Activated T-cell treated with anti-CD3 and anti-CD28 coated beads for 24 hours (primary cell): Measurements from ENCODE around the gene BANP.
"Not testable (repeated sequence)": the region's sequence is repeated elsewhere in the genome, so short reads cannot be mapped to it uniquely, and the experiment has no call there.

Experiments
- DNase-seq: peaks from one replicate; pipeline ENCODE4 v3.0.0-alpha.2; 2020; ENCODE audit warnings: low read depth

The BANP gene

DNA sequence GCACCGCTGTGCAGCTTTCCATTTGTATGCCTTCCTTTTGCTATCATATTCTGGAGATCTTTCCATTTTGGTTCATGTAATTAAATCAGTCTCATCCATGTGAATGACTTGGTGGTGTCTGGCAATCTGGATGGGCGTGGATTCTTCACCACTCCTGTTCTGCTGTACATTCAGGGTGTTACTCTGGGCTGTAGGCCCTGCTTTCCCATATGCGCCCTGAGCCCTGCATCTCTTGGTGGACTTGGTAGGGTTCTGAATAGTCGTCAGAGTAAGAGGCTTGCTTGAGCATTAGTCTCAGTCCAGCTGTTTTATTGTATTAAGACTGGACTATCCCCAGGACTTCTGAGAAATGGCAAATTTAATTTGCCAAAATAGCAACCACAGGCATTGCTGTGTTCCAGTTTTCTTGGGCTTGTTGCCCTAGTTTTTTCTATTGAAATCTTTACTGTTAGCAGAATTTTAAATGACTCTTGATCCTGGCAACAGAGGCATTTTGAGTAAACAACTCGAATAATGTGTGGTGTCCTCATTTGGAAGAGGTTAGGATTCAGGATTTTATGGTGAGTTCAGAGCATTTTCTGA is 14.9 kb downstream of the BANP start:
- DNase-seq, result no peak

DNA sequence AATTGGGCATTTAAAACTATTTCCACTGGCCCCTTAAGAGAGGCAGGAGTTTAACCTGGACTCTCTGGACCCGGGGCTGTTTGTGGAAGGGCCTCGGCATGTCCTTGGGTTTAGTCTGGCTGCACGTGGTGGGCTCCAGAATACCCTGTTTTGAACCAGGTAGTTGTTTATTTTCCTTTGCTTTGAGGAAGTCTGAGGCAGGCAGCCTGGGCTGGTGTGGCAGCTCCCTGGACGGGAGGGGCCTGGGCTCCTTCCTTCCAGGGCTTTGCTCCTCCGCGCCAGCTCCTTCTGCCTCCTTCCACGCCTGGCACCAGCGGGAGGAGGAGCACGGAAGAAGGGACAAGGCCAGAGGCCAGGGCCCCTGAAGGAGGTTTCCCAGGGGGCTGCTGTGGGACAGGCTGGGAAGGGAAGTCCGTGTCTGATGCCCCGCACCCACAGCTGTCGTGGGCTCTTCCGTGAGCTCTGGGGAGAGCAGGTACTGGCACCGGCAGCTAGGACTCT is 15.5 kb downstream of the BANP start:
- no peak for DNase-seq

DNA sequence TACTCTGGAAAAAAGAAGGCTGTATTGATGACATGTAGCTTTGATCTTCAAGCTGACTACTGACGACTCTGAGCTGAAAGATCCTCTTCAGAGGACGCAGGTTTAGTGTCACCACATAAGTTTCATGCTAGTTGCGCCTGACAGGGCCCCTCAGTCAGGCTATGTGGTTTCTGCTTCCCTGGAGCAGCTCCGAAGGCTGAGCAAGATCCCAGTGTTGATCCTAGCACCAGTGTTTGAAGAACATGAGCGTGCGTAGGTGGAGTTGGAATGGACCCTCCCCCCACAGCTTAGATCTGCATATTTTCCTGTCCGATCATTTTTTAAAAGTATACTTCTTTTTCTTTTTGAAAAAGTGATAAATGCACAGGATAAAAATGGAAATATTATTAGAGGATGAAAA is 17.3 kb downstream of the BANP start:
- DNase-seq, result no peak

DNA sequence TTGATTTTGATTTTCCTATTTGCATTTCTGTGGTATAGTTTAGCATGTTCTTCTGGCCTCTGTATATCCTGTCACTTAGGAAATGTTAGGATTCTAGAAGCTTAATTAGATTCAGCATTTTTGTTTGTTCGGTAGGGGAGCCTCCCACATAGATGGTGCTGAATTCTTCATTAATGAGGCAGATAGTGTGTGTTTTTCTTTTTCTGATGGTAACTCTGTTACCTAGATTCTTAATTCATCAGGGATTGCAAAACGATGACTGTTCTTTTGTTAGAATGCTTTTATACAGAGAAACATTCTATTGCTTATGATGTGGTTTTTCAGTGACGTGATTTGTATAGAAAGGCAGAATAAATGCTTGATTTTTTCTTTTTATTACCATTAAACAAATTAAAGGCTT is 19.0 kb downstream of the BANP start:
- DNase-seq, result no peak

DNA sequence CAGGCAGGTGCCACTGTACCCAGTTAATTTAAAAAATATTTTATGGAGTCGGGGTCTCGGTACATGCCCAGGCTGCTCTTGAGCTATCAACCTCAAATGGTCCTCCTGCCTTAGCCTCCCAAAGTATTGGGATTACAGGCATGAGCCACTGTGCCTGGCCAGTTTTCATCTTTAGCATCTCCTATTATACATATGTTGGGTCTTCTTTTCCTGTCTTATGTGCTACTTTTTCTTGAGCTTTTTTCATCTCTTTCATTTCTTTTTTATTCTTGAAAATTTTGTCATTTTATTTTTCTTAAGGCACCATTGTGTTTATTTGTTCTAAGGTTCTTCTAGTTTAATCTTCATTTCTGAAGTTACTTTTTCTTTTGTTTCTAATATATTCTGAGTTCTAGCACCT is 20.7 kb downstream of the BANP start:
- no peak for DNase-seq

DNA sequence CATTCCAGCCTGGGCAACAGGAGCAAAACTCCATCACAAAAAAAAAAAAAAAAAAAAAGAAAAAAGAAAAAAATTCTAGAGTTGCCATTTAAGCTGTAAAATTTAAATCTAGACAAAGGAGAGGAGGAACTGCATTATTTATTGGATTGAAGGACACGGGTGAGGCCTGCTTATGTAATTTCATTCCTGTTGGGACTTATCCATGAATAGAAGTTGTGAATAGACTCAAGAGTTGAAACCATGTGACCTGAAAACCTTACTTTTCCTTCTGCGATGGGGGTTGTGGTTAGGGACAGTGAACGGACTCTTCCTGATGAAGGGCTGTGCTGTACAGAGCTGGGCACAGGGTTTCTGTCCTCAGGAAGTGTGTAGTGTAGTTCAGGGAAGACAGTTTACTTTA is 22.5 kb downstream of the BANP start:
- DNase-seq, result no peak

DNA sequence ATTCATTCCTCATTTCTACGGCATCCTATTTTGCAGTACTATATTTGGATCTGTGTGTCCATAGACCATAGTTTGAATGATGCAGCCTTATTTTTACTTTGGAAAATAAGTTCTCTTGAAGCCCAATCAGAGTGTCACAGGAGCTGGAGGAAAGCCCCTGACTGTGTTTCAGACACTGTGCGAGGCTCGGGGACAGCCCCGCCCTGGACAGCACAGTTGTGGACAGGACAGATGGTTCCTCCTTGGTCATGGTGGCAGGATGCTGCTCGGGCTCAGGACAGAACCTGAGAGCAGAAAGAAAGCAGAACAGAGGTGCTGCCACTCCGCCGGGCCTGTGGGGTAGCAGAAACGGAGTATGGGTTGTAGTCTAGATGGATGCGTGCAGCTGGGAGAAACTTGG is 22.9 kb downstream of the BANP start:
- DNase-seq, result no peak

DNA sequence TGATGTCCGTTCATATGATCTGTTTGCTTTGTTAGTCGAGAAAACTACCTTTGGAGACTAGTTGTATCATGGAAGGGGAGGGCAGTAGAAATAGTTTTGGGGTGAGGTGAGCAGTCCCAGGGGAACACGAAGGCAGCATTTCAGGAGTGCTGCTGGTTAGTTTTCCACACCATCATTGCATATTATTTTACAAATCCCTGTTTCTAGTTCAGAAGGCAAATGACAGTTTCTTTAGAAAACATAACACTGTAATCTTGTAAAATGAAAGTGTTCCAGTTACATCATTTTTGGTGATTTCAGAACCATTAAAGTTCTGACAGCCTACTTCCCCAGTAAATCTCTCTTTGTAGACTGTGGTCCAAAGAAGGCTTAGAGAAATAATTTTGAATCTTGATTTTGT is 25.4 kb downstream of the BANP start:
- DNase-seq, result no peak

DNA sequence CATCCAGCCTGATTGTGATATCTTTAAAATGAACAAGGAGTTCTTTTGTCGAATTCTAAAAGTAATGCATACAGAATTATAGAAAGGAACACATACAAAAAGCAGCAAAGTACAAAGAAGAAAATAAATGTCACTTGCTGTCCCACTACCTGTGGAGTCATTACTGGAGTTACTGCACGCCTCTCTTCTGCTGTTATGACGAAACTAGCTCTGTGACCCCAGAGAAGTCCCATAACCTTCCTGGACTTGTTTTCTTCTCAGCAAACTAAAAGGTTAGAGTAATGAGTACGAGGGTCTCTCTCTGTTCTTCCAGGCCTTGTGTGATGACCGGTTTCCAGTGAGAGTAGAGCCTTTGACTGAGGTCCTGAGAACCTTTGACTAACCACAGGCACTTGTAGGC is 26.9 kb downstream of the BANP start:
- DNase-seq, result no peak

DNA sequence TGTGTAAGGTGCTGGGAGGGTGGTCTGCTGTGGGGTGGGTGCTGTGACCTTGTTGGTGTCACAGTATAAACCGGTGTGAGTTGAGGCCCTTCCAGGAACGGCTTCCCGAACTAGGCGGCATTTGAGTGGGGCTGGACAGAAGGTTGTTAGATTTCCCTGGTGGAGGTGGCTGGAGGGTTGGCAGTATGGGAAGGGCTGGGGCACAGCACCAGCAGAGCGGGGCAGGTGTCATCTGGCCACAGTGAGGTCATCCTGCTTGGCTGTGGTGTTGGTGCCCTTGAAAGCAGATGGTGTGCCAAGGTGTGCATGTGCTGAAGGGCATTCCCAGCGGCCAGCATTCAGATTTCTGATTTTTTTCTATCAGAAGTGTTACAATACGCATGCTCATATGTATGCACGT is 28.1 kb downstream of the BANP start:
- no peak for DNase-seq

DNA sequence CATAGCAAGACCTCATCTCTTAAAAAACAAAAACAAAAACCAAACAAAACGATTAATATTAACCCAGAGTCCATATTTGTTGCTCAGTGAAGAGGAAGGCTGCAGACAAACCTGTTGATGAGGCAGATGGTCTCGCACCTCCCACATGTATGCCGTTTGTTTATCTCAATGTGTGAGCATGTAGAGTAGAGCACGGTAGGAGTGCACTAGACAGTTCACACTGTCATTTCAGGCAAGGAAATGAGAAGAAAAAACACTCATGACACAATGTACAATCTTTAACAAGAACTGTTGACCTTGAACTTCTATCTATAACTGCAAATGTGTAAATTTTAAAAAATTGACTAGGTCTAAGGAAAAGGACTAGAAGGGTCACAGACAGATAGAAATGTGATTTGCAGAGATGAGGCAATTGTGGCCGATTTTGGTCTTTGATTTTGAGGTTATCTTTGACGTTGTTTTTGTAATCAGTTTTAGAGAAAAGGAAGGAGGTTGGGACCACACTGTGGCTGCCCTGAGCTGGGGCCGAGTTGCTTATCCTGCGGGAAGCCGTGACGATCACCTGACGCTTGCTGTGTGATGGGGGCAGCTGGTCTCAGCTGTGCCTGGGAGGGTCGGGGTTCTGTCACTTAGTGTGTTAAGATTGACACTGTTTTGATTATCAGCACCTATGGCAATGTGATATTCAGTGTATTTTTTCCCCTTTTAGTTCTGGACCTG is 28.8 kb downstream of the BANP start:
- DNase-seq, result not testable (repeated sequence)

DNA sequence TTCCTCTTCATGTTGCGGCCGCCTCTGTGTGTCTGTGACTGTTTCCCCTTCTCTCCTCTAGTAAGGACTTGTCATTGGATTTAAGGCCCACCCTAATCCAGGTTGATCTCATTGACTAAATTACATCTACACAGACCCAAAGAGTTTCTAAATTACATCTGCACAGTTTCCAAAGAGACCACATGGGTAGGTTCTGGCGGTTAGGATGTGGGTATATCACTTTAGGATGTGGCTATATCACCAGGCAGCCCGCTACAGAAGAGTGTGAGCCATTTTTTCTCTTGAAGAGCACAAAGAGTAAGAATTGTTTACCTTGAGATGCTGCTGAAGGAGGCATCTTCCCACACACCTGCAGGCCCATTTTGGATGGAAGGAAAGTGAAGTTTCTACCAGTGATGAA is 30.1 kb downstream of the BANP start:
- not testable (repeated sequence) for DNase-seq

DNA sequence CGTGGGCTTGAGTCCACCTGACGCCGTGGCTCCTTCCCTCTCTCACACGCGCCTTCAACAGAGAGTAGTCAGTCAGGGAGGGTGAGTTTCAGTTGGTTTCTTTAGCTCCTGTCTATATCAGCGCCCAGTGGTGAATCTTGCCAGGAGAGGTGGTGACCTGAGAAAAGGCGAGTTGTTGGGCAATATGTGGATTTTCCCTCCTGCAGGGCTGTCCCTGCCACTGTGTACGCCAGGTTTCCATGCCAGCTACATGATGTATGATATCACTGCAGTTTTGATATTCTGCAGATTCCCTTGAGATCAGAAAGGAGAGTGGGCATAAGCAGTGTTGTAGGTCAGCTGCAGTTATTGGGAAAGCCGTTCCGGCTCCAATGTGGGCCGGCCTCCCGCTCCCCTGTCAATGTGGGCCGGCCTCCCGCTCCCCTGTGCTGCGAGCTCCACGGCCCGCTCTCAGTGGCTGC is 31.4 kb downstream of the BANP start:
- no peak for DNase-seq

DNA sequence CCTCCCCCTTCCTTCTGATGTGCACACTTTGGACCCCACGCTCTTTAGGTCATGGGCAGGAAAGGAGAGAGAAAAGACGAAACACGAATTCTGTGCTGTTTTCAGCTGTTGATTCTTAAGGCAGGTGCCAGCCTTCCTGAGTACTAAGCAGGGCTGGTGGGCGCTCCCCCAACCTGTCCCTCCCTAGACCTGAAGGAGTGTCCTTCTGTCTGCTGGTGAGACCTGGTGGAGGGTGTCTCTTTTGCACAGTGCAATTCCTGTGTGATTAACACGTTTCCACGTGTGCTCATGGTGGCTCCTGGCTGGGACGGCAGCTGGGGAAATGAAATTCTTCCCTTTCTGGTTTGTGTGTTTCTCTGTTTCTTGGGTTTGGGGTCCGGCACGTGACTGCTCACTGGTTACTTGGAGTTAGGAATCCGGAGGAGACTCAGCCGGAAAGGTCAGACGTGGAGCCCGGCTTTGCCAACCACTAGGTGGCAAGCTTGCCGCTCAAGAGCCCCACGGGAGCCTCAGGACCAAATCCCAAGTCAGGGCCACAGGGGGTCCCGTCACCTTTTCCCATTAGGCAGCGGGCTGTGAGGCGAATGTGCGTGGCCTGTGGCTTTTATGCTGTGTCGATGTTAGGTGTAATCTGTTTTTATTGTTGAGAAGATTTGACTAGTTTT is 32.0 kb downstream of the BANP start:
- DNase-seq, result not testable (repeated sequence)

DNA sequence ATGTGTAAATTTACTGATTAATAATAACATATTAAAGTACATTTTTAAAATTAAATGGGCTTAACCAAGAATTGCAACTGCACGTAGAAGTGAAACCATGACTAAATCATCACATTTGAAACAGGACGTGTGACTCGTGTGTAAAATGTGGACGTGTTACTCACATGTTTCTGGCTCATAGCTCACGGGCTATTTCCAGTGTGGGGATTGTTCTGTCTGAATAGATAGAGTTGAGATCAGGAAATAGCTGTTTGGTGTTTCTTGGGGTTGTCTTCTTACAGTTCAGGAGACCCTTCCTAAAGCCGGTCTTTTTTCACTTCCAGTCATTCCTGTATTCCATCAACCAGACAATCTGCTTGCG is 32.5 kb downstream of the BANP start:
- peak; percentile 35 for DNase-seq

DNA sequence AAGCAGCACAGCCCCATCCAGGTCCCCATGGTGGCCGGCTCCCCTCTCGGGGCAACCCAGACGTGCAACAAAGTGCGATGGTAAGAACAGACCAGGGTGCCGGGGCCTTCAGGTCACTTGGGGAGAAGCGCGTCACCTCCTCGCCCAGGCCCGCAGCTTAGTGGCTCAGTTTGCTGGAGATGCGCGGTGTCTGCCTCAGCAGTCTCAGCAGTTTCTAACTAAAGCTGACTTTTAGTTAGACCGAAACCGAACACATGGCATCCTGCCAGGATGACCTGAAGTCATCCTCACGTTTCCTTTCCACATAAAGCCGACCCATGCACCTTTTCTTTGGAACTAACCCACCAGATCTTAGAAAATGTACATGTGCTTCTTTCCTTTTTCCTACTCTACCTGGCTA is 32.9 kb downstream of the BANP start:
- not testable (repeated sequence) for DNase-seq

DNA sequence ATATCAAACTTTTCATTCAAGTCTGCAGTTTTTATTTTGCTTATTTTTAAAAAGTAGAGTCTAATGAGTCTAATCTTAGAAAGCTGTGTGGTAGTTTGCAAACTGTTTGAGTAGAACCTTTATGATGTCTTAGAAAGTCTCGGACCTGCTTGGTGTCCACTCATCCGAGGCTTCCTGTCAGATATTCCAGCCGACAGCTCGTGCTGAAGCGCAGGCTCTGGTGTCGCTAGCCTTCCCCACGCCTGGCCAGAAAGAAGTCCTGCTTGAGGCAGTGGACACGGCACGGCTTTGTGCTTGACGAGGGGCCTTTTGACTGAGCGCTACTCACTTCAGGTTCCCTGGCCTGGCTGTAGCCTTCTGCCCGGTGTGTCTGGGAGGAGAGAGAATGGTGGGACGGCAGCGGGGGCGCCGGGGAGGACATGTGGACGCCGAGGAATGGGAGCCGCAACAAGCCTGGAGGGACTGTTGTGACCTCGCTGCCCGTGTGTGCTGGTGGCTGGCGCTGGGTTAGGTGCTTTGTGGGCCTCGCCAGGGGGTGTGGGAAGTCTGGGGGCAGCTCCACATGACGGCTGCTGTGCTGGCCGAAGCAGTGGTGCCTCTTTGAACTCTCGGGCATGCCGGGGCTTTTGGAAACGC is 33.5 kb downstream of the BANP start:
- no peak for DNase-seq

DNA sequence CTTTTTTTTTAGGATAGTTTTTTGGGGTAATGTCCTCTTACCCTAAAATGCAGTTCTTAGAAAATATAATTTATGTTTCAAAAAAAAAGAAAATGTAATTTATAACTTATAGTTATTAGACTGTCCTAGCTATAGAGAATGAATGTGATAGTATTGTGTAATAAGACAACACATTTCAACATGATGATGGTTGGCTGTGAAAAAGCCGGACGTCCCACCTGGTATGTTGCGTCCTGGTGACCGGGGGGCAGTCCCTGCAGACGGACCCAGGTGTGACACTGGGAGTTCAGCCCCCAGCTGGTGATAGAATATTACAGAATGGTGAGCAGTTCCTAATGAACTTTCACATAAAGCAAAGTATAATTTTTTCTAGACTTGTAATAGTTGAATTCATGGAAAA is 34.3 kb downstream of the BANP start:
- not testable (repeated sequence) for DNase-seq

DNA sequence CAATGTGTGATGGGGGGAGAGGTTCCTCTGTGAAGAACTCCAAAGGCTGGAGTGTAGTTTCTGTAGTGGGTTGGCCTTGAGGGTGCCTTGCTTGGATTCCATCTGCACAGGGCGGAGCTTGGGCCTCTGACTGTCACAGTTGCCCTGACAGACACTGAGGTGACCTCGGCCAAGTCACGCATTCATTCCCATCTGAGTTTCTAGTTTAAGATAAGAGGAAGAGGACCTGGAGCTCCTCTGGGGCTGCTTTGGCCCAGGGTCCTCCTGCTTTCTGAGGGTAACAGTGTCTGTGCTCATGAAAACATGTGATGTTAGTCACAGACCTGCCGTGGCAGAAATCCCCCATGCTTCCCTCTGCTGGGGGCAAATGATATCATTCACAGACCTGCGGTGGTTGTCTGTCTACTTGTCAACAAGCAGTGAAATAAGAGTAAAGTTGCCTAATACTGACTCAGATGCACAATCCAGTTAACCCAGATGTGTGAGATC is 35.2 kb downstream of the BANP start:
- DNase-seq, result peak; percentile 35

DNA sequence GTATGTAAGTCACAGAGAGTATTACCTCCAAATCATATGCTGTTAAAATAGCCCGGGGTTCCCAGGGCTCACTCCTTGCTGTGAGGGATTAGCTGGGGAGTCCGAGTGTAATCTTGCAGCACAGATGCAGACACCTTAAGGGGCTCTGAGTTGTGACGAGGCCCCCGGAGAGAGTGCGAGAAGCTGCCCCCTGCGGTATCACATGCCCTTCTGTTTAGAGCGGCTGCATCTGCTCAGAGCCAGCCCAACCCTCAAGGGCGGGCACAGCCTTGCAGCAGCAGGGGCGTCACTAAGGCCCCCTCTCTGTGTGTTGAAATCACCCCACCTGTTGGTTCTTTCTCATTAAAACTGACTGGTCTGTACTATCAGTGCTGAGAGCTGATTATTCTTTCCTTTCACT is 37.4 kb downstream of the BANP start:
- not testable (repeated sequence) for DNase-seq

DNA sequence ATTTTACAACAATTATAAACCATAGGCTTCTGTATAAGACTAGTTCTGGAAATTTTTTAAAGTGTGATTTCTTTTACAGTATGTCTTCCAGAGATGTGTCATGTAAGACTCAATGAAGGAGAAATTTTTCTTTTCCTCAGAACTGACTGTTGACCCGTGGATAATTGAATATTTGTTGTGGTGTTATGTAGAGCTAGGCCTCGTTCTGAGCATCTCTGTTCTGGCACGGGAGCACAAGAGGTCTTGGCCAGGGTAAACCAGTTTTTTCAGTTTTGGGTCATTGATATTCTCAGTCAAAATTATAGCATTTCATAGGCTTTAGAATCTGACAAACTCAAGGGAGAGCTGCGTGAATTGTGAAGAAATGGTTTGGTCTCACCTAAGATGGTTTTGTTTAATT is 39.0 kb downstream of the BANP start:
- not testable (repeated sequence) for DNase-seq

DNA sequence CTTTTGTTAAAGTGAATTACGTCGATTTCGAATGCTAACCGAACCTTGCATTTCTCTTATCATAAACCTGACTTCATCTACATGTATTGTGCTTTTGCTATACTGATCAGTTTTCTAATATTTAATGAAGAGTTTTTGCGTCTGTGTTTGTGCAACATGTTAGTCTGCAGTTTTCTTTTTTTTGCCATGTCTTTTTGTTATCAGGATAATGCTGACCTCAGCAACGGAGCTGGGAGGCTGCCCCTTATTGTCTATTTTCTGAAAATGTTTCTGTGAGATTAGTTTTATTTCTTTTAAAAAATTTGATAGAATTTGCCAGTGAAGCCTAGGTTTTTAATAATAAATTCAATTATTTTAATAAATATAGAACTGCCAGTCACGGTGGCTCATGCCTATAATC is 40.9 kb downstream of the BANP start:
- DNase-seq, result not testable (repeated sequence)

DNA sequence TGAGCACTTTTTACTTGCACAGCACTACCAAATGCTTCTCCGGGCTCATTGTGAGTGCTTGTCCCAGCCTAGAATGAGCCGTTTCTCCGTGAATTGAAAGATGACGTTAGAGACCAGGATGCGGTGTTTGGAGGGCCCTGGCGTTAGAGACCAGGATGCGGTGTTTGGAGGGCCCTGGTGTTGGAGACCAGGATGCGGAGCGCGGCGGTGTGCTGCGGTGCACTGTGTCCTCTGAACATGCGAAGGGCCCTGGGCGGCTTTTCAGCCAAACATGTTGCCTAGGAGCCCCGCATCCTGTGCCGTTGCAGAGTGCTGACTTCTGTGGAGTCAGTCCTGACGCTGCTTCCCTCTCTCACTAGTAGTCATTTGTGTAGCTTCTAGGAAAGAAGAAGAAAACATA is 42.7 kb downstream of the BANP start:
- DNase-seq, result no peak
